Transverse colon (tissue), 3 donors: ENCODE results near the gene DCTPP1.

ENCODE experiments used
- POLR2A ChIP-seq: fragments of 450-650 bp; IDR thresholded peaks from one replicate; pipeline ENCODE4 v1.6.1; 2016; ENCODE audit warnings: antibody characterized with exemption, mild to moderate bottlenecking, moderate library complexity
- TF ChIP-seq, protein P1 (sequence below), 5 experiments: fragments of 200-600 bp in 3 of 5; fragments of 450-650 bp in 2 of 5; sonication (generic) in 3 of 5; IDR thresholded peaks; 1 replicate in 2 of 5; 2 replicates in 3 of 5; pipeline ENCODE4 v1.5.1; 2016 to 2017; ENCODE audit warnings: antibody characterized with exemption in 5 of 5, inconsistent platforms in 3 of 5, mild to moderate bottlenecking in 2 of 5, moderate library complexity in 1 of 5

DNA sequence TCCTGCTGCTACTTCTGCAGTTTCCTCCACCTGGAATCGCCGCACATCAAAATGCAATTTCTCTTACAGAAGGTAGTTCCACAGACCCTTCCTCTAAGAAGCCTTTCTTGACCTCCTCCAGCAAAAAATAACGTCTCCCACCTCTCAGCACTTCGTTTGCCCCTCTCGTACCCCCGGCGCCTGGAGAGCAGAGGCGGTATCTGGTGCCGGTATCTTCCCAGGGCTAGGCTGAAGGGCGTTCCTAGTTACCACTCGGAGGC, 482 bp downstream of the DCTPP1 start:
- TF ChIP-seq, protein P1, sequence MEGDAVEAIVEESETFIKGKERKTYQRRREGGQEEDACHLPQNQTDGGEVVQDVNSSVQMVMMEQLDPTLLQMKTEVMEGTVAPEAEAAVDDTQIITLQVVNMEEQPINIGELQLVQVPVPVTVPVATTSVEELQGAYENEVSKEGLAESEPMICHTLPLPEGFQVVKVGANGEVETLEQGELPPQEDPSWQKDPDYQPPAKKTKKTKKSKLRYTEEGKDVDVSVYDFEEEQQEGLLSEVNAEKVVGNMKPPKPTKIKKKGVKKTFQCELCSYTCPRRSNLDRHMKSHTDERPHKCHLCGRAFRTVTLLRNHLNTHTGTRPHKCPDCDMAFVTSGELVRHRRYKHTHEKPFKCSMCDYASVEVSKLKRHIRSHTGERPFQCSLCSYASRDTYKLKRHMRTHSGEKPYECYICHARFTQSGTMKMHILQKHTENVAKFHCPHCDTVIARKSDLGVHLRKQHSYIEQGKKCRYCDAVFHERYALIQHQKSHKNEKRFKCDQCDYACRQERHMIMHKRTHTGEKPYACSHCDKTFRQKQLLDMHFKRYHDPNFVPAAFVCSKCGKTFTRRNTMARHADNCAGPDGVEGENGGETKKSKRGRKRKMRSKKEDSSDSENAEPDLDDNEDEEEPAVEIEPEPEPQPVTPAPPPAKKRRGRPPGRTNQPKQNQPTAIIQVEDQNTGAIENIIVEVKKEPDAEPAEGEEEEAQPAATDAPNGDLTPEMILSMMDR (IDR thresholded peaks at IDR 0.05) = no peak
- TF ChIP-seq POLR2A = no peak
